Right lobe of liver (tissue), 4 donors: Measurements from ENCODE around the gene NAPA.

ENCODE experiments used
- POLR2A ChIP-seq: fragments of 450-650 bp; IDR thresholded peaks from one replicate; pipeline ENCODE4 v1.6.1; 2017; ENCODE audit warnings: antibody characterized with exemption, mild to moderate bottlenecking
- TF ChIP-seq, protein P1 (sequence below), 4 donors: fragments of 200-600 bp in 3 of 4; fragments of 450-650 bp in 1 of 4; IDR thresholded peaks; one replicate each; pipeline versions ENCODE4 v1.5.1 to v1.8.0; 2016 to 2022; ENCODE audit warnings: antibody characterized with exemption in 4 of 4, mild to moderate bottlenecking in 2 of 4
- donor health status: DM: no; HTN: no; CAD: no.
- donor health status: DM: no; HTN: no; CAD: no.
- donor health status: DM: no; HTN: yes; CAD: no.

- TF ChIP-seq, protein P1, sequence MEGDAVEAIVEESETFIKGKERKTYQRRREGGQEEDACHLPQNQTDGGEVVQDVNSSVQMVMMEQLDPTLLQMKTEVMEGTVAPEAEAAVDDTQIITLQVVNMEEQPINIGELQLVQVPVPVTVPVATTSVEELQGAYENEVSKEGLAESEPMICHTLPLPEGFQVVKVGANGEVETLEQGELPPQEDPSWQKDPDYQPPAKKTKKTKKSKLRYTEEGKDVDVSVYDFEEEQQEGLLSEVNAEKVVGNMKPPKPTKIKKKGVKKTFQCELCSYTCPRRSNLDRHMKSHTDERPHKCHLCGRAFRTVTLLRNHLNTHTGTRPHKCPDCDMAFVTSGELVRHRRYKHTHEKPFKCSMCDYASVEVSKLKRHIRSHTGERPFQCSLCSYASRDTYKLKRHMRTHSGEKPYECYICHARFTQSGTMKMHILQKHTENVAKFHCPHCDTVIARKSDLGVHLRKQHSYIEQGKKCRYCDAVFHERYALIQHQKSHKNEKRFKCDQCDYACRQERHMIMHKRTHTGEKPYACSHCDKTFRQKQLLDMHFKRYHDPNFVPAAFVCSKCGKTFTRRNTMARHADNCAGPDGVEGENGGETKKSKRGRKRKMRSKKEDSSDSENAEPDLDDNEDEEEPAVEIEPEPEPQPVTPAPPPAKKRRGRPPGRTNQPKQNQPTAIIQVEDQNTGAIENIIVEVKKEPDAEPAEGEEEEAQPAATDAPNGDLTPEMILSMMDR (IDR thresholded peaks at IDR 0.05): no peak
- TF ChIP-seq POLR2A: no peak
Observed at GRCh38 chr19:47507012-47507411, 7.9 kb downstream of the NAPA start.
